B cell (primary cell): ENCODE results near the gene CYFIP1. TPM values are rescaled to one million over a fixed set of nuclear protein-coding genes. Genes with fewer than 3 reads are reported as not detected.

Experiments used
- ATAC-seq: fragments of 200-7000 bp; cut with Tn5 transposase; one replicate; pipeline ENCODE4 v1.10.0; 2021; ENCODE audit warnings: low read depth, mild to moderate bottlenecking, moderate number of reproducible peaks, moderate library complexity
- CTCF ChIA-PET: fragments of 350-600 bp; sonication (Branson Sonifier 250); formaldehyde crosslinking; loops from one replicate; lab custom pipeline; 2021; ENCODE audit warnings: antibody characterized with exemption, inconsistent platforms; lab: Charles Lee
- POLR2A ChIA-PET: fragments of 350-600 bp; sonication (Branson Sonifier 250); formaldehyde crosslinking; loops from one replicate; lab custom pipeline; 2021; ENCODE audit warnings: antibody characterized with exemption; lab: Charles Lee
- DNase-seq: peaks from one replicate; pipeline ENCODE4 v3.0.0; 2013
- H2AFZ ChIP-seq: 2 replicates; pipeline ENCODE4 v1.6.1; 2012; ENCODE audit warnings: mild to moderate bottlenecking, low read depth, low read length; ENCODE audit not compliant: insufficient read depth, poor library complexity, severe bottlenecking
- H3K27ac ChIP-seq, 2 donors: 1 replicate in 1 of 2; 2 replicates in 1 of 2; pipeline ENCODE4 v1.5.1; 2012 to 2013; ENCODE audit warnings: low read length in 2 of 2, mild to moderate bottlenecking in 2 of 2, moderate library complexity in 1 of 2
- H3K27me3 ChIP-seq, 4 experiments: fragments of 200-600 bp in 1 of 4; sonication (generic) in 1 of 4; replicated peaks in 1 of 4; 1 replicate in 2 of 4; 2 replicates in 2 of 4; pipeline versions ENCODE4 v1.6.1 to v1.7.0; 2013 to 2016; ENCODE audit warnings: low read length in 3 of 4, mild to moderate bottlenecking in 2 of 4, mixed read lengths in 1 of 4, moderate library complexity in 1 of 4; ENCODE audit not compliant: insufficient read depth in 4 of 4, control insufficient read depth in 3 of 4; ENCODE audit errors: control extremely low read depth in 1 of 4
- H3K36me3 ChIP-seq, 2 experiments: replicated peaks in 1 of 2; 1 replicate in 1 of 2; 2 replicates in 1 of 2; pipeline versions ENCODE4 v1.6.1 to v1.7.1; 2013; ENCODE audit warnings: low read length in 1 of 2; ENCODE audit not compliant: insufficient read depth in 2 of 2, control insufficient read depth in 1 of 2; ENCODE audit errors: control extremely low read depth in 1 of 2, extremely low read depth in 1 of 2
- H3K4me1 ChIP-seq, 2 donors: fragments of 200-600 bp in 1 of 2; sonication (generic) in 1 of 2; 1 replicate in 1 of 2; 2 replicates in 1 of 2; pipeline versions ENCODE4 v1.5.1 to v1.6.1; 2013 to 2017; ENCODE audit warnings: low read length in 2 of 2; ENCODE audit not compliant: control insufficient read depth in 2 of 2, insufficient read depth in 2 of 2
- H3K4me2 ChIP-seq: replicated peaks from 2 replicates; pipeline ENCODE3; 2012; ENCODE audit warnings: mild to moderate bottlenecking, low read depth, low read length; ENCODE audit not compliant: poor library complexity, severe bottlenecking
- H3K4me3 ChIP-seq, 5 experiments: fragments of 200-600 bp in 1 of 5; sonication (generic) in 1 of 5; 1 replicate in 3 of 5; 2 replicates in 2 of 5; pipeline versions ENCODE4 v1.5.1 to v1.7.0; 2011 to 2016; ENCODE audit warnings: low read length in 4 of 5, mild to moderate bottlenecking in 4 of 5, low read depth in 2 of 5, control low read depth in 1 of 5, moderate library complexity in 1 of 5; ENCODE audit not compliant: insufficient read depth in 1 of 5; ENCODE audit errors: control extremely low read depth in 1 of 5, extremely low read depth in 1 of 5
- H3K79me2 ChIP-seq: fragments of 200-600 bp; sonication (generic); one replicate; pipeline ENCODE4 v1.6.0; 2016; ENCODE audit warnings: low read length; ENCODE audit not compliant: control insufficient read depth, insufficient read depth
- H3K9ac ChIP-seq: fragments of 200-600 bp; sonication (generic); 2 replicates; pipeline ENCODE4 v1.6.1; 2017; ENCODE audit warnings: mild to moderate bottlenecking, low read length, moderate library complexity
- H3K9me3 ChIP-seq, 3 donors: one replicate each; pipeline versions ENCODE4 v1.6.1 to v1.7.1; 2013; ENCODE audit warnings: low read length in 2 of 3; ENCODE audit not compliant: control insufficient read depth in 2 of 3, insufficient read depth in 1 of 3; ENCODE audit errors: control extremely low read depth in 1 of 3
- H4K20me1 ChIP-seq: 2 replicates; pipeline ENCODE4 v1.6.0; 2012; ENCODE audit warnings: mild to moderate bottlenecking, low read length; ENCODE audit not compliant: insufficient read depth, control insufficient read depth, poor library complexity, severe bottlenecking
- H3K27ac Mint-ChIP-seq: one replicate; pipeline ENCODE4 v1.8.0; 2021; ENCODE audit warnings: mixed read lengths
- H3K27me3 Mint-ChIP-seq: one replicate; pipeline ENCODE4 v1.8.0; 2021; ENCODE audit warnings: mixed read lengths
- H3K4me1 Mint-ChIP-seq: one replicate; pipeline ENCODE4 v1.8.0; 2021; ENCODE audit warnings: mixed read lengths
- H3K4me3 Mint-ChIP-seq: one replicate; pipeline ENCODE4 v1.8.0; 2021; ENCODE audit warnings: mixed read lengths
- H3K9me3 Mint-ChIP-seq: one replicate; pipeline ENCODE4 v1.8.0; 2022; ENCODE audit warnings: mixed read lengths; ENCODE audit not compliant: insufficient read depth
- EZH2 ChIP-seq: IDR thresholded peaks from 2 replicates; pipeline ENCODE4 v1.6.1; 2012; ENCODE audit warnings: borderline replicate concordance, low read depth, mild to moderate bottlenecking, moderate library complexity, low read length; ENCODE audit not compliant: insufficient read depth, poor library complexity, severe bottlenecking
- WGBS: methylation state at CpG from one replicate; pipeline ENCODE4 v1.1.5; 2013; ENCODE audit warnings: missing lambda C conversion rate; ENCODE audit not compliant: insufficient coverage; 5-methylcytosine and 5-hydroxymethylcytosine counted together
- intact Hi-C: fragments of 100-400 bp; cut with micrococcal nuclease; formaldehyde crosslinking; loops from one replicate; pipeline ENCODE4 v1.10.0; 2022
- polyA plus RNA-seq: library from polyadenylated mRNA; depleted of rRNA; stranded (reverse); fragments of >200 nt; gene quantifications from 2 replicates; pipeline ENCODE4 v1.2.3, GENCODE V29; 2012
- total RNA-seq, 2 donors: library from RNA; stranded (reverse); fragments of 120-200 nt in 1 of 2; gene quantifications; 1 replicate in 1 of 2; 2 replicates in 1 of 2; pipeline versions ENCODE4 v1.2.3 to v1.2.4, GENCODE V29; 2013 to 2022
- TF ChIP-seq, protein P1 (sequence below): fragments of 200-600 bp; IDR thresholded peaks from one replicate; pipeline ENCODE4 v1.8.0; 2022; ENCODE audit warnings: antibody characterized with exemption, mild to moderate bottlenecking

The CYFIP1 gene
- total and polyA plus RNA-seq, 2 donors (not counting 1 experiment from before 2014, with no cell fraction given), result 6.2 to 13.5 TPM

DNA sequence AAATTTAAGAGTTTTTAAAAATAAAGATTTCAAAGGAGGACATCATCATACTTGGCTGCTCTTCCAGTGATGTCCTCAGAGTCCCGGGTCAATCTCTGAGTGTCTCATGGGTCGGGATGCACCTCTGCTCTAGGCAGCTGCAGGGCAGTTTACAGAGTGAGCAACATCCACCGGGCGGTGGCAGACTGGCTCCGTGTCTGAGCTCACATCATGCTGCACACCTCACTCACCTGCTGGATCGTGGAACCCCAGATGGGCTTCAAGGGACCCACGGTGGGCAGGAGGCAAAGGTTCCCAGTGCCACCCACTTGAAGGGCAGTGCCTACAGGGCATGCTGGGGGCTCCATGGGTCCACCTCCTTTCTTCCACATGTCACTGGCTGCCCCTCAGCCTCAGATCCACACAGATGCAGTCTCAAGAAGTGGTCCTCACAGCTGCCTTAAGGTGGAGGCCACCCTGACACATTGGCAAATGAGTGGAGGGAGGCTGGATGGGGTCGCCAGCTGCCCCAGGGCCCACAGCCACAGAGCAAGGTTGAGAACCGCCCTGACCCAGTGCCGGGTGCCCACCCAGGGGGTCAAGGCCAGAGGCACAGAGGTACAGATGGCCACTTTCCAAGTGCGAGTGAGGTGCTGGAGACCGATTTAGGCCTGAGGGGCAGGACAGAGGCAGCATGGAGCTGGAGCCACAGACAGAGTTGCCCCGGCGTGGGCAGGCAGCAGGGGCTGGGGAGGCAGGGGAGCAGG lies 25.2 kb downstream of the CYFIP1 start:
- H3K9ac ChIP-seq, result no peak overlapping the region
- ATAC-seq, result no peak
- H3K9me3 Mint-ChIP-seq, result no peaks in the 10 kb centered on the region
- H3K27me3 Mint-ChIP-seq, result peaks cover under 1% of the 10 kb centered on the region
- ChIA-PET POLR2A (no interaction called here), CTCF (no interaction called here)
- TF ChIP-seq EZH2, result no peak
- TF ChIP-seq, protein P1, sequence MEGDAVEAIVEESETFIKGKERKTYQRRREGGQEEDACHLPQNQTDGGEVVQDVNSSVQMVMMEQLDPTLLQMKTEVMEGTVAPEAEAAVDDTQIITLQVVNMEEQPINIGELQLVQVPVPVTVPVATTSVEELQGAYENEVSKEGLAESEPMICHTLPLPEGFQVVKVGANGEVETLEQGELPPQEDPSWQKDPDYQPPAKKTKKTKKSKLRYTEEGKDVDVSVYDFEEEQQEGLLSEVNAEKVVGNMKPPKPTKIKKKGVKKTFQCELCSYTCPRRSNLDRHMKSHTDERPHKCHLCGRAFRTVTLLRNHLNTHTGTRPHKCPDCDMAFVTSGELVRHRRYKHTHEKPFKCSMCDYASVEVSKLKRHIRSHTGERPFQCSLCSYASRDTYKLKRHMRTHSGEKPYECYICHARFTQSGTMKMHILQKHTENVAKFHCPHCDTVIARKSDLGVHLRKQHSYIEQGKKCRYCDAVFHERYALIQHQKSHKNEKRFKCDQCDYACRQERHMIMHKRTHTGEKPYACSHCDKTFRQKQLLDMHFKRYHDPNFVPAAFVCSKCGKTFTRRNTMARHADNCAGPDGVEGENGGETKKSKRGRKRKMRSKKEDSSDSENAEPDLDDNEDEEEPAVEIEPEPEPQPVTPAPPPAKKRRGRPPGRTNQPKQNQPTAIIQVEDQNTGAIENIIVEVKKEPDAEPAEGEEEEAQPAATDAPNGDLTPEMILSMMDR, result no peak
- peaks cover 16% of the 10 kb centered on the region for H3K4me1 Mint-ChIP-seq
- H3K79me2 ChIP-seq, result no peaks in the 10 kb centered on the region
- no peaks in the 10 kb centered on the region for H4K20me1 ChIP-seq
- H3K4me1 ChIP-seq, result peaks cover 11 to 17% of the 10 kb centered on the region in 2 donors
- H3K36me3 ChIP-seq, result no peaks in the 10 kb centered on the region
- H3K27ac ChIP-seq, result no peak overlapping the region
- H3K4me3 ChIP-seq, result no peak overlapping the region
- intact Hi-C loops, result no loop called here
- H3K9me3 ChIP-seq, result no peaks in the 10 kb centered on the region
- no peak overlapping the region for H3K4me2 ChIP-seq
- no peaks in the 10 kb centered on the region for H3K27me3 ChIP-seq
- no peak for DNase-seq
- WGBS, result 96% methylated on average over 14 of the region's 14 CpGs
- no peak overlapping the region for H3K4me3 Mint-ChIP-seq
- H2AFZ ChIP-seq, result no peak overlapping the region
- H3K27ac Mint-ChIP-seq, result no peak overlapping the region

DNA sequence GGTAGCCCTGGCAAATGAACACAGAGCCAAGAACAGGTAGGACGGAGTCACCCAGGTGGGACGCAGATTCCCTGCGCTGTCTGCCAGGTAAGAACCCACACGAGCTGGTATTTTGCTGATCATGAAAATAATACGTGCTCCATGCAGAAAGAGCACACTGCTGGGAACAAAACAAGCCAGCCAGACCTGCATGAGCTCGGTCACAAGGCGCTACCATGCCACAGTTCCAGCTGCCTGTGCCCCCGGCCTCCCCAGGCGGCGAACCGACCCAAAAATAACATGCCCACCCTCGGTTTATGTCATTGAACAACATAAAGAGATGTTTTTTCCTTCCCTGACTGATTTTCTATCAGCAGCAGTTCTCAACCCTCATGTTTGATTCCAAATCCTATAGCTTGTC lies 25.8 kb downstream of the CYFIP1 start:
- Histone ChIP-seq H3K27me3 (no peaks in the 10 kb centered on the region), H3K9ac (no peak overlapping the region), H3K27ac (no peak overlapping the region), H3K9me3 (no peaks in the 10 kb centered on the region), H3K4me1 (peaks cover 11% of the 10 kb centered on the region in 2 donors), H3K36me3 (no peaks in the 10 kb centered on the region), H3K79me2 (no peaks in the 10 kb centered on the region), H2AFZ (no peak overlapping the region), H3K4me2 (no peak overlapping the region), H4K20me1 (no peaks in the 10 kb centered on the region), H3K4me3 (no peak overlapping the region)
- no peak for ATAC-seq
- Mint-ChIP-seq H3K9me3 (no peaks in the 10 kb centered on the region), H3K27ac (no peak overlapping the region), H3K27me3 (no peaks in the 10 kb centered on the region), H3K4me1 (peaks cover 13% of the 10 kb centered on the region), H3K4me3 (no peak overlapping the region)
- CTCF ChIA-PET, result no interaction called here
- DNase-seq, result no peak
- 94% methylated on average over 10 of the region's 12 CpGs for WGBS
- intact Hi-C loops, result no loop called here
- no peak for TF ChIP-seq EZH2
- TF ChIP-seq, protein P1, result no peak
- POLR2A ChIA-PET, result no interaction called here
